Measurements from ENCODE around the gene PYROXD2. TPM values are rescaled to one million over a fixed set of nuclear protein-coding genes. Genes with fewer than 3 reads are reported as not detected.

PYROXD2 gene
- total RNA-seq, 2 experiments from 2014 or later: 0.41 to 4.3 TPM

DNA sequence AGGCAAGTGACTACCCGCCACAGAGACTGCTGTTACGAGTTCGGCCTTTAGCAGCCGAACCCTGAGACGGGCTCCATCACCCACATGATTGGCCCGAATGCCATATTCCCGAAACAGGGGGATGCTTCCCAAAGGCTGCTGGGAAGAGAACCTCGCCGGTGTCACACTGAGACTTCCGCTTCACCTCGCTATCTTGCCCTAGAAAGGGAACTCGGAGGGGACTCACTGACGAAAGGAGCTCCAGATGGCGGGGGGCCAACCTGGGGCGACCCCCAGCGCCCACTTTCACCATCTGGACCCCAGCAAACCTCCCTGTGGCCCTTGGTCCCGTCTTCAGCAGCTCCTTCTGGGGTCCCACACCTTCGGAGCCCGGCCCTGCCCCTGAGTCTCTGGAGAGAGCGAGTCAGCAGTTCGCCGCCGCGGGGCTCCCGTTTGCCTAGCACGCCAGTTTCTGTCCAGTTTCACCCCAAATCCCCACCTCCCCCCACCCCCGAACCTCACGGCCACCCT is 31.2 kb upstream of the PYROXD2 start:
- peaks cover 40% of the 10 kb centered on the region for H3K36me3 ChIP-seq (ENCODE audit: insufficient read depth, low read length)
- 0 out of 2 replicates have a peak, but pooled peaks cover 5% of the 10 kb centered on the region for H3K9me3 ChIP-seq (ENCODE audit: low read length)
- no peaks in the 10 kb centered on the region for H4K20me1 ChIP-seq (ENCODE audit: insufficient read depth, low read length)
- H3K4me2 ChIP-seq (ENCODE audit: low read length): peak overlapping the region; percentile 66
- POLR2A ChIA-PET: interaction anchor here (0.6 to 1.6 kb wide), 2 partner anchors 10 to 153 kb away, joined by 3 to 7 read pairs; no protein-coding TSS in a partner anchor
- H3K9me2 ChIP-seq (ENCODE audit: insufficient read depth, low read length): no peaks in the 10 kb centered on the region
- peaks cover 5% of the 10 kb centered on the region; the same call in 1 of the 2 replicates for H3K79me2 ChIP-seq (ENCODE audit: insufficient read depth, low read depth, low read length)
- peak overlapping the region; percentile 88 for H3K4me3 ChIP-seq (ENCODE audit: low read depth, low read length, poor library complexity, severe bottlenecking)
- peak overlapping the region; percentile 43 for H3K27ac ChIP-seq (ENCODE audit: low read depth, low read length, poor library complexity, severe bottlenecking)
- CTCF ChIA-PET (ENCODE audit: unreplicated experiment): interaction anchor here (0.7 kb wide), 1 partner anchor 122 kb away, joined by 3 read pairs; no protein-coding TSS in a partner anchor
- peaks cover 22% of the 10 kb centered on the region for H3K4me1 ChIP-seq (ENCODE audit: insufficient read depth, low read length, poor library complexity, severe bottlenecking)
- no peak for TF ChIP-seq EZH2phosphoT487 (IDR thresholded peaks at IDR 0.05; ENCODE audit: borderline replicate concordance, low read depth, low read length)
- TF ChIP-seq, protein P1, sequence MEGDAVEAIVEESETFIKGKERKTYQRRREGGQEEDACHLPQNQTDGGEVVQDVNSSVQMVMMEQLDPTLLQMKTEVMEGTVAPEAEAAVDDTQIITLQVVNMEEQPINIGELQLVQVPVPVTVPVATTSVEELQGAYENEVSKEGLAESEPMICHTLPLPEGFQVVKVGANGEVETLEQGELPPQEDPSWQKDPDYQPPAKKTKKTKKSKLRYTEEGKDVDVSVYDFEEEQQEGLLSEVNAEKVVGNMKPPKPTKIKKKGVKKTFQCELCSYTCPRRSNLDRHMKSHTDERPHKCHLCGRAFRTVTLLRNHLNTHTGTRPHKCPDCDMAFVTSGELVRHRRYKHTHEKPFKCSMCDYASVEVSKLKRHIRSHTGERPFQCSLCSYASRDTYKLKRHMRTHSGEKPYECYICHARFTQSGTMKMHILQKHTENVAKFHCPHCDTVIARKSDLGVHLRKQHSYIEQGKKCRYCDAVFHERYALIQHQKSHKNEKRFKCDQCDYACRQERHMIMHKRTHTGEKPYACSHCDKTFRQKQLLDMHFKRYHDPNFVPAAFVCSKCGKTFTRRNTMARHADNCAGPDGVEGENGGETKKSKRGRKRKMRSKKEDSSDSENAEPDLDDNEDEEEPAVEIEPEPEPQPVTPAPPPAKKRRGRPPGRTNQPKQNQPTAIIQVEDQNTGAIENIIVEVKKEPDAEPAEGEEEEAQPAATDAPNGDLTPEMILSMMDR (conservative IDR thresholded peaks at IDR 0.05; ENCODE audit: low read length): no peak
- no peak for DNase-seq (ENCODE audit: low spot score)
- intact Hi-C loops (cut with micrococcal nuclease; ENCODE audit: unreplicated experiment): no loop called here
- H2AFZ ChIP-seq (ENCODE audit: low read length): peak overlapping the region; percentile 99; the same call in 1 of the 2 replicates
- TSS peak; percentile 63 for BruUV-seq (replicated peaks)

DNA sequence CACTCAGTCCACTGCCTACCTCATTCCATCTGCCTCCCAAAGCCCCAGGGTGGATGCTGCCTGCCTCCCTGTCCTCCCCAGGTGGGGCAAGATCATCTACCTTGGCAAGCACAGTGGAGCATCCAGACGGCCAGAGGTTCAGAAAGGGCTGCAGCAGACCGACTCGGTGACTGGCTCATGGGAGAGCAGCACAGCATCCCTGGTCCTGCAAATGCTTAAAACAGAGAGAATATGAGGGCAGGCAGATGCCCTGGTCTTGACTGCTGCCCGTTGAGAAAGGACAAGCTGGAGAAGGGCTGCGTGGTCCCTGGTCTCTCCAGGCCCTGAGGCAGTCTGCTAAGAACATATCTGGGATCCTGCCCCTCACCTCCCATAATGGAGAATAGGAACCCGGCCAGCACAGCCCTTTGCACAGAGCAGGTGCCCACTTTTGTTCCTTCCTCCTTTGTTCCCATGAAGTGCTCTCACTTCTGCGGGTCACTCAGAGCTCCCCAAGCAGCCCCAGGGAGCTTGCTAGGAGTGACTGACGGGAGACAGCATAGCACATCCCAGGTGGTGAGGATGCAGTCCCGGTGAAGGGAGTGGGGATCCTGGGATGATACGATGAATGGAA is 30.3 kb upstream of the PYROXD2 start:
- intact Hi-C loops (cut with micrococcal nuclease; ENCODE audit: unreplicated experiment): no loop called here
- no peaks in the 10 kb centered on the region for H4K20me1 ChIP-seq (ENCODE audit: insufficient read depth, low read length)
- peaks cover 5% of the 10 kb centered on the region; the same call in 1 of the 2 replicates for H3K79me2 ChIP-seq (ENCODE audit: insufficient read depth, low read depth, low read length)
- POLR2A ChIA-PET: interaction anchor here (1.6 kb wide), 1 partner anchor 9 kb away, joined by 7 read pairs; no protein-coding TSS in a partner anchor
- CTCF ChIA-PET (ENCODE audit: unreplicated experiment): no interaction called here
- no peak overlapping the region for H3K27ac ChIP-seq (ENCODE audit: low read depth, low read length, poor library complexity, severe bottlenecking)
- peaks cover 22% of the 10 kb centered on the region for H3K4me1 ChIP-seq (ENCODE audit: insufficient read depth, low read length, poor library complexity, severe bottlenecking)
- no TSS peak for BruUV-seq (replicated peaks)
- peak overlapping the region; percentile 66 for H3K4me2 ChIP-seq (ENCODE audit: low read length)
- no peak for DNase-seq (ENCODE audit: low spot score)
- peak overlapping the region; percentile 88 for H3K4me3 ChIP-seq (ENCODE audit: low read depth, low read length, poor library complexity, severe bottlenecking)
- H3K36me3 ChIP-seq (ENCODE audit: insufficient read depth, low read length): peaks cover 50% of the 10 kb centered on the region
- no peak overlapping the region for H2AFZ ChIP-seq (ENCODE audit: low read length)
- TF ChIP-seq EZH2phosphoT487 (IDR thresholded peaks at IDR 0.05; ENCODE audit: borderline replicate concordance, low read depth, low read length): no peak
- TF ChIP-seq, protein P1 (conservative IDR thresholded peaks at IDR 0.05; ENCODE audit: low read length): no peak
- H3K9me2 ChIP-seq (ENCODE audit: insufficient read depth, low read length): no peaks in the 10 kb centered on the region
- 0 out of 2 replicates have a peak, but pooled peaks cover 5% of the 10 kb centered on the region for H3K9me3 ChIP-seq (ENCODE audit: low read length)
